ENCODE data around the gene NUTM2G.
"Not testable (repeated sequence)": the region's sequence is repeated elsewhere in the genome, so short reads cannot be mapped to it uniquely, and the experiment has no call there.

Gene NUTM2G, protein sequence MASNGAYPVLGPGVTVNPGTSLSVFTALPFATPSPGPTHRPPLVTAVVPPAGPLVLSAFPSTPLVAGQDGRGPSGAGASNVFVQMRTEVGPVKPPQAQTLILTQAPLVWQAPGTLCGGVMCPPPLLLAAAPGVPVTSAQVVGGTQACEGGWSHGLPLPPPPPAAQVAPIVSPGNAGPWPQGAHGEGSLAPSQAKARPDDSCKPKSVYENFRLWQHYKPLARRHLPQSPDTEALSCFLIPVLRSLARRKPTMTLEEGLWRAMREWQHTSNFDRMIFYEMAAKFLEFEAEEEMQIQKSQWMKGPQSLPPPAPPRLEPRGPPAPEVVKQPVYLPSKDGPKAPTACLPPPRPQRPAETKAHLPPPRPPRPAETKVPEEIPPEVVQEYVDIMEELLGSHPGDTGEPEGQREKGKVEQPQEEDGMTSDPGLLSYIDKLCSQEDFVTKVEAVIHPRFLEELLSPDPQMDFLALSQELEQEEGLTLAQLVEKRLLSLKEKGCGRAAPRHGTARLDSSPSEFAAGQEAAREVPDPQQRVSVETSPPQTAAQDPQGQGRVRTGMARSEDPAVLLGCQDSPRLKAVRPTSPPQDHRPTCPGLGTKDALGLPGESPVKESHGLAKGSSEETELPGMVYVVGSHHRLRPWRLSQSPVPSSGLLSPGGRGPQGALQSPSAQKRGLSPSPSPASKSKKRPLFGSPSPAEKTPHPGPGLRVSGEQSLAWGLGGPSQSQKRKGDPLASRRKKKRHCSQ

GRCh38 chr9:96928543-96928942 is at the start of gene NUTM2G:
TSS of gene NUTM2G (plus strand) at chr9:96928843. CDS start at chr9:96929025, 182 bp downstream.
- not testable (repeated sequence) for DNase-seq

- no peak for DNase-seq
Measured at GRCh38 chr9:96883922-96884321, 44.7 kb upstream of the NUTM2G start.

- no peak for DNase-seq
Measured at GRCh38 chr9:96884443-96884842, 44.2 kb upstream of the NUTM2G start.

DNA sequence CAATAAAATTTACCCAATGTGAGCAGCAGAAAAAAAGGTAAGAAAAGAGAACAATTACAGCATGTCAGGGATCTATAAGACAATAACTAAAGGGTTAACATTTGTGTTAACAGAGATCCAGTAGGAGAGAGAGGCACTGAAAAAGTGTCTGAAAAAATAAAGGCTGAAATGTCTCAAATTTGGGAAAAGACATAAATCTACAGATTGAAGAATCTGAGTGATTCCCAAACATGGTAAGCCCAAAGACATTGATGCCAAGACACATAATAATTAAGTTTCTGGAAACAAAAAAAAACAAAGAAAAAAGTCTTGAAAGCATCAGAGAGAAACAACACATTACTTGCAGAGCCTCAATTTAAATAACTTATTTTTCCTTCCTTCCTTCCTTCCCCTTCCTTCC is 43.2 kb upstream of the NUTM2G start:
- DNase-seq = no peak

DNA sequence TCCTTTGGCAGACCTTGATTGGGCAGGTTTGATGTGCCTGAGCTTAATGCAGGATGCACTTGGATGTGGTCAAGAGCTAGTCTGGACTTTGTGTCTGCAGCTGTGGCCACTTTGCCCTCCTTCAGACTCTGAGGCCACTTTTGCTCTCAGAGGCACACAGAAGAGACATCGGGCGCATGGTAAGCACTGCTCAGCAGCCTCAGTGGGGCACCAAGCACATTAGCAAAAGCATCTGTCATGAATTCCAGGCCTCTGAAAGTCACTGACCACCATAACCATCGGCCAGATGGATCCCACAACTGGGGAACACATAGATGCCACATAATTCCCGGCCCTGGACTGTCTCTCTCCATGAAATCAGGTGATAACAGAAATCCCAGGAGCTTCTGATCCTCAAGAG is 40.1 kb upstream of the NUTM2G start:
- DNase-seq = no peak

DNA sequence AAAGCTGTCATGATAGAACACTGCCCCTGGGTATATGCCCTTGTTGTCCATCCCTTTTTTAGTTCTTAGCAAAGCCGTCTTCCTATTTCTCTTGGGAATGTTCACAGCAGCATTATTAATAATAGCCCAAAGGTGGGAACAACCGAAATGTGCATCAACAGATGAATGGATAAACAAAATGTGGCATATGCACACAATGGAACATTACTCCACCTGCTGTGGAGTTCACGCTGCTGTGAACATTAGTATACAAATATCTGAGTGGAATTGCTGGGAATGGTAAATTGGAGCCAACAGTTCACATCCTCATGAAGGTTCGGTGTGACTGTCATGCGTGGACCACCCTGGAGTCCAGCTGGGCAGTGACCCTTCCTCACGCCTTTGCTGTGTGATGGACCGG is 36.5 kb upstream of the NUTM2G start:
- DNase-seq = no peak

- not testable (repeated sequence) for DNase-seq
Measured at GRCh38 chr9:96900010-96900409, 28.6 kb upstream of the NUTM2G start.

GRCh38 chr9:96904947-96905722 is 23.5 kb upstream of the NUTM2G start:
- DNase-seq = not testable (repeated sequence)

GRCh38 chr9:96908479-96908878 is 20.2 kb upstream of the NUTM2G start:
- not testable (repeated sequence) for DNase-seq

DNA sequence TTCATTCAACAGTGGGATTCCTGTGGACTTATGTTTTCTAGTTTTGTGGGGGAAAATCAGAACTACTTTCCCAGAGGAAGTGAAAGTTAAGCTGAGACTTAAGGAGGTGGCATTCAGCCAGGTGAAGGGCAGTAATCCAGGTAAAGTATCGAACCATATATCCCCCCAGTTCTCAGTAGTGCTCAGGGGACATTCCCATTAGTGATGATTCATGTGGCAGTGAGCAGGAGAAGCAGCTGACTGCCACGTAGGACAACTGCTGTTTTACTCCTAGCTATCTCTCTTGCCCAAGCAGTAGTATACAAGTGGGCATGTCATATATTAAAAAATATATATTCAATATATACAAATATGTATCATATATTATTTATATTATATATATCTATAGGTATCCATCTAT is 13.1 kb upstream of the NUTM2G start:
- not testable (repeated sequence) for DNase-seq

- not testable (repeated sequence) for DNase-seq
Measured at GRCh38 chr9:96916531-96916930, 12.1 kb upstream of the NUTM2G start.

GRCh38 chr9:96918550-96918949 is 10.1 kb upstream of the NUTM2G start:
- not testable (repeated sequence) for DNase-seq

GRCh38 chr9:96920803-96921202 is 7.8 kb upstream of the NUTM2G start:
- DNase-seq = not testable (repeated sequence)

DNA sequence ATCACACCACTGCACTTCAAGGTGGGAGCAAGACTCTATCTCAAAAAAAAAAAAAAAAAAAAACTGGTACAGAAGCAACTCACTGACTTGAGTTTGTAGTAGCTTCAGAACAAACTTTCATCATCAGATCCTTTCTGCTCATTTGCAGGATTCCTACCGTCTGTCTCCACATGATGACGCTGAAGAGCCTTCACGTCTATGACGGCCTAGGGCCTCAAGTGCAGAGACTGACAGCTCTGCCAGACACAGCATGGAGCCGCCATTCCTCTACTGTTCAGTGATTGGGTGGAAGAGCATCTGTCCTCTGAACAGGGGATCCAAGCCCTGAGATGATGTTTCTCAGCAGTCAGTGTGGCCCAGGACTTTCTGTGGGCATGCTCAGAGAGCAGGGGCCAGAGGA is 3.1 kb upstream of the NUTM2G start:
- not testable (repeated sequence) for DNase-seq

DNA sequence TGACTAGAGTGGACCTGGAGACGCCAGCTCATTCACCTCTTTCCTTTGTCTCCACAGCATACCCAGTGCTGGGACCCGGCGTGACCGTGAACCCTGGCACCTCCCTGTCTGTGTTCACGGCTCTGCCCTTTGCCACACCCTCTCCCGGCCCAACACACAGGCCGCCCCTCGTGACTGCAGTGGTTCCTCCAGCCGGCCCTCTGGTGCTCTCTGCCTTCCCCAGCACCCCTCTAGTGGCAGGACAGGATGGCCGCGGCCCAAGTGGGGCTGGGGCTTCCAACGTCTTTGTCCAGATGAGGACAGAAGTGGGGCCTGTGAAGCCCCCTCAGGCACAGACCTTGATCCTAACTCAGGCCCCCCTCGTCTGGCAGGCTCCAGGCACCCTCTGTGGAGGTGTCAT is 3.0 kb downstream of the NUTM2G start:
- DNase-seq = not testable (repeated sequence)

- DNase-seq = not testable (repeated sequence)
Measured at GRCh38 chr9:96934097-96934496, 5.5 kb downstream of the NUTM2G start.

GRCh38 chr9:96934706-96935105 is 6.1 kb downstream of the NUTM2G start:
- DNase-seq = not testable (repeated sequence)

DNA sequence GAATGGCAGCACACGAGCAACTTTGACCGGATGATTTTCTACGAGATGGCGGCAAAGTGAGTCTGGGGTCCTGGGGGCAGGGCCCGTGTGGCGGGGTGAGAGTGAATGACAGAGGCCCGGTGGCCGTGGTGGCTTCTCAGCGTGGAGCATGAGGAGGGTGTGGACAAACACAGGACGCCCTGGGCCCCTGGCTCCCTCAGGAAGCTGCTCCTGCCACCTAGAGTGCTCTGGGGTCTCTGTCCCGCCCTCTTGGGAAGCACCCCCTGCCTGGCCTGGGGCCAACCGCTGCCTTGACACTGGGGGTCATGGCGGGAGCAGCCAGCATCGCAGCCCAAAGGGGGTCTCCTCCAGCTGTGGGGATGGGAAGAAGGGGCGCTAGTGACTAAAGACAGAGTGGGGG is 6.8 kb downstream of the NUTM2G start:
- DNase-seq = not testable (repeated sequence)

- not testable (repeated sequence) for DNase-seq
Measured at GRCh38 chr9:96937442-96937841, 8.8 kb downstream of the NUTM2G start.

- DNase-seq = not testable (repeated sequence)
Measured at GRCh38 chr9:96938957-96939665, 10.5 kb downstream of the NUTM2G start.

DNA sequence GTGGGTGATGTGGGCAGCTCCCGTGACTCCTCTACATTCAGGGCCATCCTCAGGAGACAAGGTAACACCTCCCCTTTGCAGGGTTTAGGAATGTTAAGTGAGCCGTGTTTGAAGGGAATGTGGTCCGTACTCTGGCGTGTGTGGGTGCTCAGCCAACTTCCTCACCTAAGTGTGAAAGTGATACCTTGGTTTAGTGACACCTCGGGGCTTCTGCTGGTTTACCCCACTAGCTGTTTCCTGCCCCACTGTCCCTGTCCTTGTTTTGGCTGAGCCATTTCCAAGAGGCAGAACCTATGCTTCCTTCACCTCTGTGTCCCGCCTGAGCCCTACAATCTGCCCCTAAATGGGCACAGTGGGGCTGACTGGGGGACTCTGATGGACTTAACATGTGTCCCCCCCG is 12.3 kb downstream of the NUTM2G start:
- not testable (repeated sequence) for DNase-seq

- DNase-seq = not testable (repeated sequence)
Measured at GRCh38 chr9:96941628-96942027, 13.0 kb downstream of the NUTM2G start.

All from NCI-H1092 treated with DMSO at 0.1 percent for 48 hours (cell line).